CD4-positive, alpha-beta T cell (primary cell): ENCODE results near the gene PAIP2B. TPM values are rescaled to one million over a fixed set of nuclear protein-coding genes. Genes with fewer than 3 reads are reported as not detected.

Experiments used
- ATAC-seq: fragments of 200-7000 bp; cut with Tn5 transposase; one replicate; pipeline ENCODE4 v1.10.0; 2022; ENCODE audit warnings: mild to moderate bottlenecking; ENCODE audit not compliant: poor library complexity
- CTCF ChIA-PET: fragments of 350-600 bp; sonication (Branson Sonifier 250); formaldehyde crosslinking; loops from one replicate; lab custom pipeline; 2021; ENCODE audit warnings: antibody characterized with exemption, inconsistent platforms; lab: Charles Lee
- POLR2A ChIA-PET: fragments of 350-600 bp; sonication (Branson Sonifier 250); formaldehyde crosslinking; loops from one replicate; lab custom pipeline; 2021; ENCODE audit warnings: antibody characterized with exemption, inconsistent platforms; lab: Charles Lee
- DNase-seq, 14 experiments: peaks; one replicate each; pipeline ENCODE4 v3.0.0-alpha.2; 2013 to 2020; ENCODE audit warnings: mixed read lengths in 2 of 14
- H3K27ac ChIP-seq, 2 donors: one replicate each; pipeline versions ENCODE4 v1.5.1 to v1.7.0; 2013; ENCODE audit warnings: low read length in 2 of 2, low read depth in 1 of 2, mild to moderate bottlenecking in 1 of 2
- H3K27me3 ChIP-seq, 2 experiments: 1 replicate in 1 of 2; 2 replicates in 1 of 2; pipeline versions ENCODE4 v1.6.1 to v1.7.0; 2013; ENCODE audit warnings: low read length in 2 of 2, control low read depth in 1 of 2, mild to moderate bottlenecking in 1 of 2, moderate library complexity in 1 of 2; ENCODE audit not compliant: insufficient read depth in 2 of 2, control insufficient read depth in 1 of 2
- H3K36me3 ChIP-seq: one replicate; pipeline ENCODE4 v1.6.1; 2013; ENCODE audit warnings: low read length, control low read depth; ENCODE audit not compliant: insufficient read depth
- H3K4me1 ChIP-seq: one replicate; pipeline ENCODE4 v1.6.1; 2013; ENCODE audit warnings: low read length, control low read depth; ENCODE audit not compliant: insufficient read depth
- H3K4me3 ChIP-seq: one replicate; pipeline ENCODE4 v1.5.1; 2013; ENCODE audit warnings: mild to moderate bottlenecking, low read length, moderate library complexity
- H3K9me3 ChIP-seq, 2 experiments: 1 replicate in 1 of 2; 2 replicates in 1 of 2; pipeline versions ENCODE4 v1.6.1 to v1.7.0; 2013; ENCODE audit warnings: low read length in 2 of 2, mild to moderate bottlenecking in 2 of 2, control low read depth in 1 of 2, moderate library complexity in 1 of 2; ENCODE audit not compliant: control insufficient read depth in 1 of 2, insufficient read depth in 1 of 2
- H3K27ac Mint-ChIP-seq: one replicate; pipeline ENCODE4 v1.8.0; 2020; ENCODE audit warnings: mixed read lengths
- H3K27me3 Mint-ChIP-seq: one replicate; pipeline ENCODE4 v1.8.0; 2021; ENCODE audit warnings: mixed read lengths
- H3K36me3 Mint-ChIP-seq: one replicate; pipeline ENCODE4 v1.8.0; 2021; ENCODE audit warnings: low read depth, mixed read lengths
- H3K4me1 Mint-ChIP-seq: one replicate; pipeline ENCODE4 v1.8.0; 2021; ENCODE audit warnings: low read depth, mixed read lengths
- H3K4me3 Mint-ChIP-seq: one replicate; pipeline ENCODE4 v1.8.0; 2020; ENCODE audit warnings: mild to moderate bottlenecking, mixed read lengths
- H3K9me3 Mint-ChIP-seq: one replicate; pipeline ENCODE4 v1.8.0; 2020; ENCODE audit warnings: mixed read lengths
- intact Hi-C, 2 experiments: fragments of 100-400 bp; cut with DNase I in 1 of 2; cut with micrococcal nuclease in 1 of 2; formaldehyde crosslinking; loops; one replicate each; pipeline versions ENCODE4 v1.15.1 to v1.9.0; 2023 to 2025; cut with DNase I, micrococcal nuclease
- total RNA-seq, 174 experiments: library from RNA in 2 of 174; stranded (reverse) in 2 of 174; gene quantifications; one replicate each; pipeline ENCODE4 v1.2.3 and lab custom pipeline; 2021 to 2026
- TF ChIP-seq, protein P1 (sequence below): fragments of 200-600 bp; IDR thresholded peaks from one replicate; pipeline ENCODE4 v1.8.0; 2022; ENCODE audit warnings: antibody characterized with exemption, mild to moderate bottlenecking

PAIP2B gene
- total RNA-seq, 2 experiments from 2014 or later = 2.3 to 2.5 TPM

DNA sequence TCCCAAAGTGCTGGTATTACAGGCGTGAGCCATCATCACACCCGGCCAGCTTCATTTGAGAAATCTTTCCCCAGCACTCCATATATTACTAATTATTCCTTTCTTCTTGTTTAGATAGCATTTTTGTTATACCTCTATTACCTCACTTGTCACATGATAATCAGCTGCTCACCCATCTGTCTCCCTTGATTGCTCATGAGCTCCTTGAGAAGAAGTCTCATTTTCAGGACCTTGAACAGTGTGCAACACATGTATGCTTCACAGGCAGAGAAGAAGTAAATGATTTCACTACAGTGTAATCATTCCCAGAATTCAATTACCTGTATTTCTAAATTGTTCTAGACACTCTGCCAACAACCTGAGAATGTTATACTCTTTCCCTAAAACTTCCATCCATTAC is 6.2 kb downstream of the PAIP2B start:
- Histone ChIP-seq H3K36me3 (no peaks in the 10 kb centered on the region), H3K27ac (no peak overlapping the region), H3K9me3 (no peaks in the 10 kb centered on the region), H3K4me1 (no peaks in the 10 kb centered on the region), H3K4me3 (no peak overlapping the region), H3K27me3 (no peaks in the 10 kb centered on the region)
- H3K27me3 Mint-ChIP-seq = no peaks in the 10 kb centered on the region
- intact Hi-C loops = loop anchor here in 1 of 2 experiments (10.0 kb wide), 2 partner anchors 204 to 226 kb away; partner anchors contain the start of gene TEX261
- no peaks in the 10 kb centered on the region for H3K36me3 Mint-ChIP-seq
- no peaks in the 10 kb centered on the region for H3K9me3 Mint-ChIP-seq
- no peak overlapping the region for H3K4me3 Mint-ChIP-seq
- TF ChIP-seq, protein P1, sequence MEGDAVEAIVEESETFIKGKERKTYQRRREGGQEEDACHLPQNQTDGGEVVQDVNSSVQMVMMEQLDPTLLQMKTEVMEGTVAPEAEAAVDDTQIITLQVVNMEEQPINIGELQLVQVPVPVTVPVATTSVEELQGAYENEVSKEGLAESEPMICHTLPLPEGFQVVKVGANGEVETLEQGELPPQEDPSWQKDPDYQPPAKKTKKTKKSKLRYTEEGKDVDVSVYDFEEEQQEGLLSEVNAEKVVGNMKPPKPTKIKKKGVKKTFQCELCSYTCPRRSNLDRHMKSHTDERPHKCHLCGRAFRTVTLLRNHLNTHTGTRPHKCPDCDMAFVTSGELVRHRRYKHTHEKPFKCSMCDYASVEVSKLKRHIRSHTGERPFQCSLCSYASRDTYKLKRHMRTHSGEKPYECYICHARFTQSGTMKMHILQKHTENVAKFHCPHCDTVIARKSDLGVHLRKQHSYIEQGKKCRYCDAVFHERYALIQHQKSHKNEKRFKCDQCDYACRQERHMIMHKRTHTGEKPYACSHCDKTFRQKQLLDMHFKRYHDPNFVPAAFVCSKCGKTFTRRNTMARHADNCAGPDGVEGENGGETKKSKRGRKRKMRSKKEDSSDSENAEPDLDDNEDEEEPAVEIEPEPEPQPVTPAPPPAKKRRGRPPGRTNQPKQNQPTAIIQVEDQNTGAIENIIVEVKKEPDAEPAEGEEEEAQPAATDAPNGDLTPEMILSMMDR = no peak
- H3K27ac Mint-ChIP-seq = no peak overlapping the region
- ChIA-PET POLR2A (no interaction called here), CTCF (no interaction called here)
- ATAC-seq (no peak), DNase-seq (no peak)
- H3K4me1 Mint-ChIP-seq = peaks cover 16% of the 10 kb centered on the region

DNA sequence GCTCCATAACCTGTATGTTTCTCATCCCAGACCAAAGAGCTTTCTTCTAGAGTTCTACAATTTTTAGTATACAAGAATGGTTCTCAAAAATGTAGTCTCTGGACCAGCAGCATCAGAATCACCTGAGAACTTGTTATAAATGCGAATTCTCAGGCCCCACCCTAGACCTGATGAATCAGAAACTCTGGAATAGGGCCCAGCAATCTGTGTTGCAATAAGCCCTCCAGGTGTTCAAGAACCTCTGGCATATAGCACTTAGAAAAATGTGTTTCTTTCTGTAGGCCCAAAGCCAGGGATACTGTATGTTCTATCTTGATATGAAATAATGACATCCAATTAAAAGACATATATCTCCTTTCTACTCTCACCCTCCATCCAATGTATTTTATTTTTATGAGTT is 10.4 kb downstream of the PAIP2B start:
- no peaks in the 10 kb centered on the region for H3K27me3 ChIP-seq
- Mint-ChIP-seq H3K4me3 (no peak overlapping the region), H3K9me3 (no peaks in the 10 kb centered on the region), H3K27me3 (no peaks in the 10 kb centered on the region), H3K27ac (no peak overlapping the region), H3K36me3 (no peaks in the 10 kb centered on the region), H3K4me1 (no peaks in the 10 kb centered on the region)
- H3K36me3 ChIP-seq = no peaks in the 10 kb centered on the region
- no peaks in the 10 kb centered on the region for H3K9me3 ChIP-seq
- TF ChIP-seq, protein P1 = no peak
- ATAC-seq (no peak), DNase-seq (no peak)
- no peaks in the 10 kb centered on the region for H3K4me1 ChIP-seq
- intact Hi-C loops = no loop called here
- POLR2A ChIA-PET = no interaction called here
- H3K4me3 ChIP-seq = no peak overlapping the region
- no peak overlapping the region for H3K27ac ChIP-seq
- CTCF ChIA-PET = no interaction called here

DNA sequence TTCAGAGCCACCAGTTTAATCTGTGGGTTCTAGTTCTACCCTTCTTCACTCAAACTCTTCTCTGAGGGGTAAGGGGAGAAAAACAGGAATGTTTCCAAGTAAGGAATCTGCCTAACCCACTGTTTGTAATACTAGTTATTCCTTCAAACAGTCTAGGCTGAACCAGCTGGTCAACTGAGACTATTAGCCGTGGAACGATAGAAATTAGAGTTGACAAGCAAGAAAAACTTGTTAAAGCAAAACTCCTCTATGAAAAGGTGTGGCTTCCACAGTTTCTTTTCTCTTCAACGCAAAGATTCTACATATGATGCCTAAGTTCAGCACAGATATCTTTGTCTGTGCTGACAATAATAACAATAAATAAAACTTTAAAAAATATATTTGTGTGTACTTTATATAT is 11.5 kb downstream of the PAIP2B start:
- Histone ChIP-seq H3K4me3 (no peak overlapping the region), H3K27ac (no peak overlapping the region), H3K27me3 (no peaks in the 10 kb centered on the region), H3K4me1 (no peaks in the 10 kb centered on the region), H3K9me3 (no peaks in the 10 kb centered on the region), H3K36me3 (no peaks in the 10 kb centered on the region)
- no peaks in the 10 kb centered on the region for H3K9me3 Mint-ChIP-seq
- ChIA-PET POLR2A (no interaction called here), CTCF (no interaction called here)
- no peaks in the 10 kb centered on the region for H3K27me3 Mint-ChIP-seq
- ATAC-seq (no peak), DNase-seq (no peak)
- TF ChIP-seq, protein P1 = no peak
- H3K4me3 Mint-ChIP-seq = no peak overlapping the region
- intact Hi-C loops = no loop called here
- no peaks in the 10 kb centered on the region for H3K4me1 Mint-ChIP-seq
- no peaks in the 10 kb centered on the region for H3K36me3 Mint-ChIP-seq
- no peak overlapping the region for H3K27ac Mint-ChIP-seq
